Kidney (tissue), 14 donors: Measurements from ENCODE around the gene UNC5A. TPM values are rescaled to one million over a fixed set of nuclear protein-coding genes. Genes with fewer than 3 reads are reported as not detected.

Experiments
- DNase-seq, 5 donors: peaks; one replicate each; pipeline ENCODE4 v3.0.0-alpha.2; 2013 to 2020
- FAIRE-seq: peaks from 2 replicates; lab custom pipeline; 2012; peaks lifted over from hg19 to GRCh38; lab: Jason Lieb, UNC
- H3K27ac ChIP-seq, 2 donors: one replicate each; pipeline ENCODE4 v1.7.0; 2013; ENCODE audit warnings: low read depth in 2 of 2, low read length in 2 of 2, inconsistent platforms in 1 of 2
- H3K27me3 ChIP-seq: one replicate; pipeline ENCODE4 v1.7.1; 2013; ENCODE audit warnings: low read length, inconsistent platforms; ENCODE audit not compliant: control insufficient read depth, insufficient read depth
- H3K36me3 ChIP-seq, 3 donors: one replicate each; pipeline versions ENCODE4 v1.7.0 to v1.7.1; 2013; ENCODE audit warnings: low read length in 3 of 3, control low read depth in 1 of 3, inconsistent platforms in 1 of 3; ENCODE audit not compliant: insufficient read depth in 3 of 3, control insufficient read depth in 2 of 3
- H3K4me1 ChIP-seq, 3 donors: one replicate each; pipeline versions ENCODE4 v1.7.0 to v1.7.1; 2013; ENCODE audit warnings: low read length in 3 of 3, inconsistent platforms in 1 of 3, low read depth in 1 of 3; ENCODE audit not compliant: control insufficient read depth in 2 of 3, insufficient read depth in 2 of 3
- H3K4me3 ChIP-seq, 3 donors: one replicate each; pipeline versions ENCODE4 v1.7.0 to v1.8.1; 2013; ENCODE audit warnings: low read length in 3 of 3, control low read depth in 1 of 3, inconsistent platforms in 1 of 3
- H3K9ac ChIP-seq, 3 donors: one replicate each; pipeline versions ENCODE4 v1.7.0 to v1.7.1; 2013; ENCODE audit warnings: low read length in 3 of 3, control low read depth in 1 of 3, inconsistent platforms in 1 of 3
- H3K9me3 ChIP-seq, 3 donors: one replicate each; pipeline versions ENCODE4 v1.7.0 to v1.7.1; 2013; ENCODE audit warnings: low read length in 3 of 3, control low read depth in 1 of 3, inconsistent platforms in 1 of 3; ENCODE audit not compliant: control insufficient read depth in 2 of 3, insufficient read depth in 1 of 3
- CTCF ChIP-seq: IDR thresholded peaks from 3 replicates; pipeline ENCODE4 v1.5.1; 2012; ENCODE audit warnings: mild to moderate bottlenecking, moderate library complexity, borderline replicate concordance; ENCODE audit not compliant: insufficient read depth; ENCODE audit errors: extremely low read depth
- intact Hi-C: fragments of 100-400 bp; cut with DNase I; formaldehyde crosslinking; loops from one replicate; pipeline ENCODE4 v1.11.1; 2022
- polyA plus RNA-seq: library from polyadenylated mRNA; stranded (reverse); fragments of 350-450 nt; fragmentation: Illumina TruSeq; extraction: RNeasy Lipid Tissue Mini Kit (QIAGEN cat#74804); gene quantifications from one replicate; pipeline ENCODE4 v1.2.3, GENCODE V29; 2014; ENCODE audit warnings: low read depth, low replicate concordance; ENCODE audit not compliant: insufficient read depth
- total RNA-seq: library from RNA; stranded (reverse); fragmentation: NEBNext Ultra II Directional; extraction: Animal tissue kit (Norgen Biotek cat#: 25700); gene quantifications from one replicate; pipeline ENCODE4 v1.2.1, GENCODE V29; 2021
- donor health status: control.
- donor health status: control.
- donor health status: control.
- donor health status: control.
- donor health status: control.
- donor health status: DM: yes; HTN: yes; CAD: no.
- donor health status: Normal renal cell carcinoma (clear cell type).

The UNC5A gene
- total and polyA plus RNA-seq, 2 donors from 2014 or later = 1.5 TPM; not detected in 1

DNA sequence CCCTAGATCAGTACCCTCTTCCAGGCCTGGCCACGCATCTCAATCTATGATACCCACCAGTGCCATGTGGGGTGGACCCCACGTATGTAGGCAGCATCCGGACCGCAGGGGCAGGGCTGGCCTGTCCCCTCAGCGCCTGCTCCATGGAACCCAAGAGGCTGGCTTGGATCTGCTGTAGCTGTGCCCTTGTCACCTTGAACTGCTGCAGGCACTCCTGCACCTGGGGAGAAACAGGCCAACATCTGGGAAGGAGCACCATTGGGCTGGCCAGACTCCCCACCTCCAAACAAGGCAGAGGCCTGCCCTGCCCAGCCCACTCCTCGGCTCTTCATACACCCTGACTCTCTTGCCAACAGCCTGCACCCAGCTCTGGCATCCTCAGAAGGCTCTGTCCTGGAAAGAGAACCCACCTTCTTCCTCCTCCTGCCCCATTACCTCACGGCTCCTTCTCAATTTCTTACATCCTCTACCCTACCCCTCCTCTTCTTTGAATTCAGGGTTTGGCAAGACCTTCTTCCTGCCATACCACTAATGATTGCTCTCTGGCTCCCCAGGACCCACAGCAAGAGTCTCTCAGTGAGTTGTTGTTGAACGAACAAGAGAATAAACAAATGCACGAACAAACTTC is 81.1 kb downstream of the UNC5A start:
- FAIRE-seq (no peak), DNase-seq (no peak)
- H3K27ac ChIP-seq = no peak overlapping the region
- intact Hi-C loops = no loop called here
- no peak for TF ChIP-seq CTCF
- H3K36me3 ChIP-seq = no peaks in the 10 kb centered on the region
- H3K27me3 ChIP-seq = no peaks in the 10 kb centered on the region
- no peaks in the 10 kb centered on the region for H3K4me1 ChIP-seq
- H3K9me3 ChIP-seq = no peaks in the 10 kb centered on the region
- H3K4me3 ChIP-seq = no peak overlapping the region
- H3K9ac ChIP-seq = no peak overlapping the region

GRCh38 chr5:176892663-176893062 is 82.3 kb downstream of the UNC5A start:
- FAIRE-seq (no peak), DNase-seq (peak in 1 of 5 donors; percentile 7)
- H3K36me3 ChIP-seq = no peaks in the 10 kb centered on the region
- H3K27ac ChIP-seq = no peak overlapping the region
- no peaks in the 10 kb centered on the region for H3K9me3 ChIP-seq
- TF ChIP-seq CTCF = no peak
- H3K4me1 ChIP-seq = no peaks in the 10 kb centered on the region
- H3K27me3 ChIP-seq = no peaks in the 10 kb centered on the region
- no peak overlapping the region for H3K4me3 ChIP-seq
- intact Hi-C loops = no loop called here
- H3K9ac ChIP-seq = no peak overlapping the region

GRCh38 chr5:176894298-176894697 is 83.9 kb downstream of the UNC5A start:
- no peaks in the 10 kb centered on the region for H3K27me3 ChIP-seq
- H3K9me3 ChIP-seq = no peaks in the 10 kb centered on the region
- no peak overlapping the region for H3K27ac ChIP-seq
- TF ChIP-seq CTCF = no peak
- no peaks in the 10 kb centered on the region for H3K4me1 ChIP-seq
- H3K36me3 ChIP-seq = no peaks in the 10 kb centered on the region
- DNase-seq = peak in 1 of 5 donors; percentile 0
- H3K9ac ChIP-seq = no peak overlapping the region
- H3K4me3 ChIP-seq = no peak overlapping the region
- intact Hi-C loops = no loop called here
- no peak for FAIRE-seq

DNA sequence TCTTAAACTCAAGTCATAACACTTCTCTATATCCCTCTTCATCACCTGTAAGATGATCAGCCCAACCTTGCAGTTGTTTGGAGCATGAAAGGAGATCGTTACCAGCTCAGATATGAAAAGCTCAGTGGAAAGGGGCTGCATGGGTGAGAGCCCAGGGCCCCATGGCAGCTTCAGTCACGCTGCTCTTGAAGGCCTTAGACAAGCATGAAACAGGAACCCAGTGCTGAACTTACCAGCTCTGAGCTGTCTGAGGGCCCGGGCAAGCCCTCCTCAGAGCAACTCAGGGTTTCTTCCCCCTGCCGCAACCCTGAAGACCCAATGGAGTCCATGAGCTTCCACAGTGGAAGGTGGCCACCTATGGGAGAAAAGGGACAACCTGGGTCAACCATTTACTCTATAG is 85.5 kb downstream of the UNC5A start:
- no peaks in the 10 kb centered on the region for H3K36me3 ChIP-seq
- peaks cover 0 to 2% (median 0%) of the 10 kb centered on the region in 3 donors for H3K4me1 ChIP-seq
- no peak for TF ChIP-seq CTCF
- no peak for FAIRE-seq
- intact Hi-C loops = no loop called here
- no peaks in the 10 kb centered on the region for H3K9me3 ChIP-seq
- no peak overlapping the region for H3K9ac ChIP-seq
- no peak overlapping the region for H3K27ac ChIP-seq
- no peaks in the 10 kb centered on the region for H3K27me3 ChIP-seq
- DNase-seq = peak in 1 of 5 donors; percentile 3
- no peak overlapping the region for H3K4me3 ChIP-seq
